ENCODE data around the gene ADAM19. TPM values are rescaled to one million over a fixed set of nuclear protein-coding genes. Genes with fewer than 3 reads are reported as not detected.

ADAM19 gene
- total RNA-seq, 1 donor from 2014 or later: 4.9 TPM

GRCh38 chr5:157476702-157477408 lies 98.7 kb downstream of the ADAM19 start:
- no peak for DNase-seq (ENCODE audit: extremely low spot score in 2 of 2)
- Histone ChIP-seq H3K9me3 (no peaks in the 10 kb centered on the region), H3K27me3 (no peaks in the 10 kb centered on the region), H3K27ac (no peak overlapping the region), H3K36me3 (peaks cover 0 to 10% of the 10 kb centered on the region in 2 donors), H3K4me3 (no peak overlapping the region), H3K4me1 (no peaks in the 10 kb centered on the region)
- intact Hi-C loops (cut with DNase I): no loop called here
- TF ChIP-seq POLR2AphosphoS5 (IDR thresholded peaks at IDR 0.05; ENCODE audit: insufficient read depth in 1 of 2, low read depth in 1 of 2) (no peak), CTCF (IDR thresholded peaks at IDR 0.05) (peak; percentile 50 to 54 (median 50))

GRCh38 chr5:157475432-157475831 lies 100.1 kb downstream of the ADAM19 start:
- no peak for DNase-seq (ENCODE audit: extremely low spot score in 2 of 2)
- no peak for TF ChIP-seq CTCF (IDR thresholded peaks at IDR 0.05)
- no peak for TF ChIP-seq POLR2AphosphoS5 (IDR thresholded peaks at IDR 0.05; ENCODE audit: insufficient read depth in 1 of 2, low read depth in 1 of 2)
- no peak for TF ChIP-seq POLR2A (IDR thresholded peaks at IDR 0.05)
- Histone ChIP-seq H3K27ac (no peak overlapping the region), H3K36me3 (peaks cover 0 to 10% of the 10 kb centered on the region in 2 donors), H3K4me3 (no peak overlapping the region), H3K4me1 (no peaks in the 10 kb centered on the region), H3K27me3 (no peaks in the 10 kb centered on the region), H3K9me3 (no peaks in the 10 kb centered on the region)
- intact Hi-C loops (cut with DNase I): no loop called here

- no peak for TF ChIP-seq POLR2AphosphoS5 (IDR thresholded peaks at IDR 0.05; ENCODE audit: insufficient read depth in 1 of 2, low read depth in 1 of 2)
- no peak for TF ChIP-seq CTCF (IDR thresholded peaks at IDR 0.05)
- TF ChIP-seq POLR2A (IDR thresholded peaks at IDR 0.05): no peak
- H3K27me3 ChIP-seq: no peaks in the 10 kb centered on the region
- H3K36me3 ChIP-seq: peaks cover 0 to 10% of the 10 kb centered on the region in 2 donors
- no peak for DNase-seq (ENCODE audit: extremely low spot score in 2 of 2)
- no peak overlapping the region for H3K27ac ChIP-seq
- no peaks in the 10 kb centered on the region for H3K4me1 ChIP-seq
- no peaks in the 10 kb centered on the region for H3K9me3 ChIP-seq
- no peak overlapping the region for H3K4me3 ChIP-seq
- intact Hi-C loops (cut with DNase I): no loop called here
Observed at GRCh38 chr5:157473383-157474320, 101.9 kb downstream of the ADAM19 start.

GRCh38 chr5:157471709-157472108 lies 103.9 kb downstream of the ADAM19 start:
- Histone ChIP-seq H3K27me3 (no peaks in the 10 kb centered on the region), H3K36me3 (peaks cover 0 to 10% of the 10 kb centered on the region in 2 donors), H3K9me3 (no peaks in the 10 kb centered on the region), H3K4me1 (no peaks in the 10 kb centered on the region), H3K4me3 (no peak overlapping the region), H3K27ac (no peak overlapping the region)
- no peak for DNase-seq (ENCODE audit: extremely low spot score in 2 of 2)
- TF ChIP-seq POLR2A (IDR thresholded peaks at IDR 0.05): no peak
- peak in 2 of 3 experiments; percentile 11 to 35 for TF ChIP-seq CTCF (IDR thresholded peaks at IDR 0.05)
- intact Hi-C loops (cut with DNase I): no loop called here
